ENCODE measurements around the gene THRA.

THRA gene

DNA sequence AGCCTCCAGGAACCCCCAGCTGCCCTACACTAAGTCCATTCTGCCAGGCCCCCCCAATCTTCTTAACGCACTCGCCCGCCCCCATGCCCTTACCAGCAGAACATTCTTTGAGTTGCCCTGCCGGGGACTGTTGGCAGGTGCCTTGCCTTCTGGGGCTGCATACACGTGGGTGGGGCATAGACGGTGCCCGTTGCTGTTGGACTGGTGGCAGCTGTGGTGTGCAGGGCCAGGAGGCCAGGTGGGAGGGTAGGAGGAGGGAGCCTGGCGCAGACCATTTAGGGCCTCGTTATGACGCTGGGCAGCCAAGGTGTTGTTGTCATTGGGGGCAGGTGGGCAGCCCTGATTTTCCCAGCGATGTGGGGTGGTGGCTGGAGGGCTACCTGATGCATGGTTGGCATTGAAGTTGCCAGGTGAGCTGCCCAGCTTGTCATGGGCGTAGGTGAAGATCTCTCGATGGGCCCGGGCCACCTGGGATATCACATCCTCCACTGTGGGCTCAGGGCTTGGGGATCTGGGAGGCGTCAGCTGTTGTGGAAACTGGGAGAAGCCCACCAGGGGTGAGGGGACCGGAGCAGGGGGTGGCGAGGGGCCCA, 32.7 kb downstream of the THRA start:
- ATAC-seq = no peak
- Mint-ChIP-seq H3K36me3 (peaks cover 30% of the 10 kb centered on the region), H3K4me3 (peak overlapping the region; percentile 42), H3K27me3 (no peaks in the 10 kb centered on the region), H3K9me3 (peaks cover 3% of the 10 kb centered on the region), H3K4me1 (peaks cover 56% of the 10 kb centered on the region), H3K27ac (peak overlapping the region; percentile 91)

DNA sequence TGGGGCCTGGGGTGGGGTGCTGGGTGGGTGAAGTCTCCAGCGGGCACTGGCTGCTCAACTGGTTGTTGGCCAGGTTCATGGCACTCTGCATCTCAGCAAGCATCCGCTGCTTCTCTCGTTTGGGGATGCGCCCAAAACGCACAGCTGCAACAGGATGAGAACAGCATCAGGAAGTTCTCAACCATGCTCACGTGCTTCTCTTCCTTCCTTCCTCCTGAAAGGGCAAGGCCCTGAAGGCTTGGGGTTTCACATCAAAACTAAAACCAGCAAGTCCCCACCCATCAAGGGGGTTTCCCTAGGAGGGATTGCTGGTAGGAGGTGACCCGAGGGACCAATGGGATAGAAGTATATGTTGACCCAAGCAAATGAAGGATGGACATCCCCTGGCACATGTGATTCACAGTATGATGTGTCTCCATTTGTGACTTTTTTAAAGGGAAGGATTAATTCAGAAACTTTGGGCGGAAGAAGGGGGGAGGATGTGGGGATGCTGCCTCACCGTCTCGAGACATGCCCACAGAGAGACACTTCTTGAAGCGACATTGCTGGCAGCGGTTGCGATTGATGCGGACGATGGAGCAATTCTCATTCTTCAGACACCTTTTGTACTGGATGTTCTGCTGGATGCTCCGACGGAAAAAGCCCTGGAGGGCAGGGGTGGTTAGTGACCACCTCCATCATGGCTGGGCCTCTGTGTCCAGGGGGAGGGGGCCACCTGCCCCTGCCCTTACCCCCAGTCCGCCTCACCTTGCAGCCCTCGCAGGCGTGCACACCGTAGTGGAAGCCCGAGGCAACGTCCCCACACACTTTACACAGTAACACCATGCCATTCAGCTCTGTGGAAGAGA, 33.4 kb downstream of the THRA start:
- peaks cover 30% of the 10 kb centered on the region for H3K36me3 Mint-ChIP-seq
- peak overlapping the region; percentile 66 for H3K4me3 Mint-ChIP-seq

DNA sequence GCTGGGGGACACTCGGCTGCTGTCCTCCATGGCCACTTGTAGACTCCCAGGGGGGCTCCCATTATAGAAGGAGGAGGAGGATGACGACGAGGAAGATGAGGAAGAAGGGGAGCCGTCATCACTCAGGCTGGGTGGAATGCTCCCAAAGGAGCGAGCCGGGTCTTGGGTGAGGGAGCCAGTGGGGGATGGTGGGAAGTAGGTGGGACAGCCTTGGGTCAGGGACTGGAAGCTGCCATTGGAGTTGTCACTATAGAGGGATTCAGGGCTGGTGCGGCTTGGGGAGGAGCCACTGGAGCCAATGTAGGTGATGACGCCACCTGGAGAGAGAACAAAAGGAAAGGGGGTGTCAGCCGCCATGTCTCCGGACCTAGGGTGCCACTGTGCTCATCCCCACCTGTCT, 34.3 kb downstream of the THRA start:
- Mint-ChIP-seq H3K4me1 (peaks cover 67% of the 10 kb centered on the region), H3K36me3 (peaks cover 30% of the 10 kb centered on the region), H3K4me3 (peak overlapping the region; percentile 39), H3K9me3 (peaks cover 3% of the 10 kb centered on the region), H3K27me3 (no peaks in the 10 kb centered on the region), H3K27ac (peak overlapping the region; percentile 91)
- ATAC-seq = no peak

More for the DNA sequence above, 33.4 kb downstream of the THRA start:
- Mint-ChIP-seq H3K4me1 (peaks cover 63% of the 10 kb centered on the region), H3K27me3 (no peaks in the 10 kb centered on the region), H3K9me3 (peaks cover 3% of the 10 kb centered on the region), H3K27ac (peak overlapping the region; percentile 91)
- ATAC-seq = peak; percentile 84

DNA sequence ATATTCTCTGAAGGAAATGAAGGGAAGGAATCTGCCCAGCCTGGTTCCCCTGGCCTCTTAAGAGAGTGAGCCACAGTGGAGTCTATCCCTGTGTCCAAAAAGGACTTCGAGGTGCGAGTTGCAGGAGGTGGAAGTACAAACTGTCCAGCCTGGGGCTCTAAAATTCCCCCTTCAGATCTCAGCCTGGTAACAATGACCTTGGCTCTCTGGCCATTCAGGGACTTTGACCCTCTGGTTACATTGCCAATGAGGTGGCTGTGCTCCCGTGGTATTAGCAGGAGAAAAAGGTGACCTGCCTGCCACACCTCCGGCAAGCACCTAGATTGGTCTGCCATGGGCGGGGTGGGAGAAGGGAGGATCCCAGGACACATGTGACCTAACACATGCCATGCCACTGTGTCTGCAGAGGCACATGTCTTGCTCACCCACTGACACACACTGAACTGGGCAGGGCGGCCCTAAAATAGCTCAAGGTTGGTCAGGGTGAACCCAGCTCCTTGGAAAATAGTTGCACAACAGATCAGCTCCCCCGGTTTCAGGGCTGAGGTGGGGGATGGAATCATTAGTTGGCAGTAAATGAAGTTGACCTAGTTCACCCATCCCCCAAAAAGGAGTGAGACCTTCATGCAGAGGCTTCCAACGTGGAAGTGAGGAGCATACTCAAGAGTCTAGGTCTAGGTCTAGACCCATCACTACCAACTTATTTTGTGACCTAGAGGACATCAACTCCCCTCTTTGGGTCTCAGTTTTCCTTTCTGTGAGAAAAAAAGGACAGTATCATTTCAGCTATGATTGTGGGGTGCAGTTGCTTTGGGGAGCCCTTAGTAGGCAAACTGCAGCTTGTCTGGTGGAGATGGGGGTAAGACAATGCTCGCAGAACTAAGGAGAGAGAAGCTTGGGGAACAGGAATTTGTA, 35.4 kb downstream of the THRA start:
- Mint-ChIP-seq H3K9me3 (peaks cover 3% of the 10 kb centered on the region), H3K4me3 (peak overlapping the region; percentile 96), H3K27me3 (no peaks in the 10 kb centered on the region), H3K27ac (peak overlapping the region; percentile 91), H3K36me3 (peaks cover 30% of the 10 kb centered on the region), H3K4me1 (peaks cover 67% of the 10 kb centered on the region)
- no peak for ATAC-seq

DNA sequence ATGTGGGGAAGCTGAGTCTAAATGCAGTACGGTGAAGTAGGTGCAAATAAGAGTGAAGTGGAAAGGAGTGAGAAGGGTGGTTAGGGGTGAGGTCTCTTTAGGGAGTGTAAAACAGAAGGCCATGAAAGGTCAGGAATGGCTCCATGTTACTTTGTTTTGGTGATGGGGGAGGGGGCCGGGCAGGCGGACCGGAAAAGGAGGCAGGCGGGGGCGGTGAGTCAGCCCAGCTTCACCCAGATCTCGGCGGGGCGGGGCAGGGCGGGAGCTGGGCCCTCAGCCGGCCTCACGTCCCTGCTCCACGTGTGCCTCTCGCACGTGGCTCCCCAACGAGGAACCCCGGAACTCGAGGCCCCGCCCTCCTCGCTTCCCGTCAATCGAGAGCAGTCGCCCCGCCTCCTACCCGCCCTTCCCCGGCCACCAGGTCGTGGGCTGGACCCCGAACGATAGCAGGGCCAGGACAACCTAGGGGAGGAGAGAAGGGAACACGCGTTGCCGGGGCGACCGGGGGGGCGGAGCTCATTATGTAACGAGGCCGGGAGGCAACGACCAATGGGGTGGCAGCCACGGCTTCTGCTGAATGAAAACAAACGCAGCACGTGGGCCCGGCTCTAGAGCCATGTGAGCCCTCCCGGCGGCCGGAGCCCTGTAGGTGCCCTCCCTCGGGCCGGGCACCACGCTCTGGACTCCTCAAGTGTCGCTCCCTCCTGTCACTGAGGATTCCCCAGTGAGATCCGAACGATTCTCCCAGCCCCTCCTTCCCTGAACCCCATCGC, 36.3 kb downstream of the THRA start:
- Mint-ChIP-seq H3K4me1 (peaks cover 67% of the 10 kb centered on the region), H3K27ac (peak overlapping the region; percentile 91), H3K27me3 (no peaks in the 10 kb centered on the region), H3K36me3 (peaks cover 22% of the 10 kb centered on the region), H3K9me3 (peaks cover 3% of the 10 kb centered on the region), H3K4me3 (peak overlapping the region; percentile 96)
- peak; percentile 79 for ATAC-seq

GRCh38 chr17:40099619-40100418, 37.1 kb downstream of the THRA start:
- ATAC-seq = no peak
- Mint-ChIP-seq H3K36me3 (peaks cover 20% of the 10 kb centered on the region), H3K4me1 (peaks cover 67% of the 10 kb centered on the region), H3K9me3 (peaks cover 3% of the 10 kb centered on the region), H3K27me3 (no peaks in the 10 kb centered on the region), H3K4me3 (peak overlapping the region; percentile 96), H3K27ac (peak overlapping the region; percentile 91)

DNA sequence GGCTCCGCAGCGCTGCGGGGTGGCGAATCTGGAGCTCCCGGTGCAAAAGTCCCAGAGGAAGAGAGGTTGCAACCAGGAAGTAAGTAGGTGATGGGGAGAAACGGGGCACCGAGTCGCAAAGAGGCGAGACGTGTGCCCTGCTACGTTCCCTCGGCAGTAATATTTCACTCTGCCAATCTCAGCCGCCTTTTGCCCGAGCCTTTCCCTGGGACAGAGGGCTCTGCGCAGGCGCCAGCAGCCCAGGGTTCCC, 37.6 kb downstream of the THRA start, which contains the start of gene NR1D1:
TSS of gene NR1D1 (minus strand) at position 171 of the 250 bp plus-strand sequence. CDS start 495 bp downstream, outside the sequence.
- Mint-ChIP-seq H3K36me3 (peaks cover 19% of the 10 kb centered on the region), H3K4me1 (peaks cover 62% of the 10 kb centered on the region), H3K27ac (peak within 1 kb of the TSS; percentile 91)

GRCh38 chr17:40100669-40101366, 38.1 kb downstream of the THRA start:
- no peaks in the 10 kb centered on the region for H3K27me3 Mint-ChIP-seq
- H3K27ac Mint-ChIP-seq = peak overlapping the region; percentile 91
- peak overlapping the region; percentile 96 for H3K4me3 Mint-ChIP-seq
- H3K4me1 Mint-ChIP-seq = peaks cover 58% of the 10 kb centered on the region
- peaks cover 3% of the 10 kb centered on the region for H3K9me3 Mint-ChIP-seq
- H3K36me3 Mint-ChIP-seq = peaks cover 14% of the 10 kb centered on the region
- peak; percentile 53 for ATAC-seq

More for the DNA sequence above, 37.6 kb downstream of the THRA start, which contains the start of gene NR1D1:
- Mint-ChIP-seq H3K9me3 (peaks cover 3% of the 10 kb centered on the region), H3K4me3 (peak within 1 kb of the TSS; percentile 96), H3K27me3 (no peaks in the 10 kb centered on the region)
- ATAC-seq = no peak

GRCh38 chr17:40101367-40102210, 38.8 kb downstream of the THRA start:
- peaks cover 6% of the 10 kb centered on the region for H3K36me3 Mint-ChIP-seq
- peaks cover 58% of the 10 kb centered on the region for H3K4me1 Mint-ChIP-seq
- no peaks in the 10 kb centered on the region for H3K27me3 Mint-ChIP-seq
- H3K27ac Mint-ChIP-seq = peak overlapping the region; percentile 91
- no peak overlapping the region for H3K4me3 Mint-ChIP-seq
- peaks cover 3% of the 10 kb centered on the region for H3K9me3 Mint-ChIP-seq
- ATAC-seq = no peak

DNA sequence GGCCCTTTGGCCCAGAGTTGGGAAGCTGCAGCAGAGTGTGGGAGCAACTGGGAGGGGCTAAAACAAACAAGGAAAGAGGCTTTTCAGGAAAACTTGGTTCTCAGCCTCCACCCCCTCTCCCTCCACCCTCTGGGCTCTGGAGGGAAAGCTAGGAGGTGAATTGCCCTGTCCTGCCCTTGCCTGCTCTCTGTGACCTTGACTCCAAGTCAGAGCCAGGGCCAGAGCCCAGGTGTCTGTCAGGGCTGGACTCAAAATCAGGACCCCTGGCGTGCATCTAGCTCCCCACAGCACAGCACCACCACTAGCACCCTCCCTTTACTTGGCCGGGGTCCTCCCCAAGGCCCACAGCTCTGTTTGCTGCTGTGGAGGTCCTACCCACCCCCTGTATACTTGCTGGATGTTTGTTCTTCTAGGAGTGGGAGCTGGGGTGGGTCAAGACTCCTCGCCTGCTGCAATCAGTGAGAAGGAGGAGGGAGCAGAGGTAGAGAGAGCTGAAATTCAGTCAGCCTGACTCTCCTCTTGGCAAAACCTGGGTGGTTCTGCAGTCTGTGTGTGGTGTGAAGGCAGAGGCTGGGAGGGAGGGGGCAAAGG, 40.4 kb downstream of the THRA start:
- peaks cover 58% of the 10 kb centered on the region for H3K4me1 Mint-ChIP-seq
- no peak for ATAC-seq
- H3K27me3 Mint-ChIP-seq = no peaks in the 10 kb centered on the region
- H3K27ac Mint-ChIP-seq = no peak overlapping the region
- H3K36me3 Mint-ChIP-seq = no peaks in the 10 kb centered on the region
- H3K4me3 Mint-ChIP-seq = no peak overlapping the region
- peaks cover 3% of the 10 kb centered on the region for H3K9me3 Mint-ChIP-seq

DNA sequence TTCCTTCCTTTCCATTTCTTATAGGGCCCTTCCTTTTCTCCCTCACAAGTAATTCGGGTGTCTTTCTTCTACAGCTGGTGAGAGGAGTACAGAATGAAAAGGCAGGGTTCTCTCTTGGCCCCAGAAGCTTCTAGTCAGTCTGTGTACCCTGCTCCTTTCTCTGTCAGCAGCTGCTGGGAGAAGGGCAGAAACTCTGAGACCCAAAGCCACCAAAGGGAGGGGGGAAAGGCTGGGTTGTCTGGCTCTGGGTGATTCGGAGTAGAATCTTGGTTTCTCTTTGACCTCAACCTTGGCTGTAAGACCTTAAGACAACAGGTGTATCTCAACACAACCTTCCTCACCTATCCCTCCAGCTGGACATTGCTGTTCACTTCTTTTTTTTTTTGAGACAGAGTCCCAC, 40.9 kb downstream of the THRA start:
- Mint-ChIP-seq H3K4me1 (peaks cover 58% of the 10 kb centered on the region), H3K36me3 (no peaks in the 10 kb centered on the region), H3K9me3 (peaks cover 1% of the 10 kb centered on the region), H3K4me3 (no peak overlapping the region), H3K27ac (no peak overlapping the region), H3K27me3 (no peaks in the 10 kb centered on the region)
- ATAC-seq = no peak

DNA sequence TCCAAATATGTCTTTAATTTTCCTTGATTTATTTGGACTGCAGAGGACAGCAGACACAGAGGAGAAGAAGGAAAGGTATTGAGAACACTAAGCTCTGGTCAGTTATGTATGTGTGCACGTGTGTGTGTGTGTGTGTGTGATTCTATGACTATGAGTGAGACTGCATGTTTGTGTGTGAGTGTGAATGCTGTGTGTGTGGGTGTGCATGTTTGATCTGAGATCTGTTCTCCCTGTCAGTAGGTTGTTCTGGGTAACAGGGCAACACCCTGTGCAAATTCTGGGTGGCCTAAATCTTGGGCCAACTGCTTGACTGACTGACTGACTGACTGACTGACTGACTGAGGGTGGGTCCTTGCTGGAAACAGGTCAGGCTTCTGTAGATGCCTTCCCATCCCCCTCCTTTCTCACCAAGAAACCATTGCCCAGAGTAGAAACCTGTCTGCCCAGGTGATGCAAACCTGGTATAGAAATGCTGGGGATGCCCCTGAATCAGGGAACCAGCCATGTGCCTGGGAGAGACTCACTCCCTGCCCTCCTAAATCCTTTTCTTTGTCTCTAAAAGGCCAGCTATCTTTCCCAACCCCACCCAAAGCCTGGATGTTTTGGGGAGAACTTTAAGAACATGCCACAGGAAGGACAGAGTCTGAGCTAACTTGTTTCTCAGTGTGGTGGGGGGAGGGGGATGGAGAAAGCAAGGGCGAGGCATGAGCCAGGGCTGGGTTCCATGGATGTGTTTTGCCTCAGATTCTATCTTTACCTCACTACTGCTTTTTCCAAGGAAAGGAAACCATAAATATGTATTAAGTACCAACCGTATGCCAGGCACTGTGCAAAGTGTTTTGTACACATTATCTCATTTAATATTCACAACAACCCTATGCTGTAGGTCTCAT, 42.1 kb downstream of the THRA start:
- no peaks in the 10 kb centered on the region for H3K9me3 Mint-ChIP-seq
- peaks cover 46% of the 10 kb centered on the region for H3K4me1 Mint-ChIP-seq
- no peaks in the 10 kb centered on the region for H3K36me3 Mint-ChIP-seq
- no peaks in the 10 kb centered on the region for H3K27me3 Mint-ChIP-seq
- ATAC-seq = no peak
- no peak overlapping the region for H3K27ac Mint-ChIP-seq
- H3K4me3 Mint-ChIP-seq = no peak overlapping the region

Data from stimulated activated memory B cell treated with anti-CD40 and anti-IgM and Interleukin-4, amounts not matched to agents 10 μg/mL and 1 μg/mL and 100 μg/mL, for 72 hours (primary cell).